Measurements from ENCODE around the gene DDIT4.
"Not testable (repeated sequence)": the region's sequence is repeated elsewhere in the genome, so short reads cannot be mapped to it uniquely, and the experiment has no call there.

DDIT4 gene

GRCh38 chr10:72248468-72249151 is 25.1 kb upstream of the DDIT4 start:
- peak overlapping the region; percentile 97 for H3K27ac ChIP-seq
- DNase-seq (ENCODE audit: low read depth, low spot score), result no peak

- DNase-seq (ENCODE audit: low read depth, low spot score), result not testable (repeated sequence)
- peak overlapping the region; percentile 97 for H3K27ac ChIP-seq
Observed at GRCh38 chr10:72249176-72249862, 24.4 kb upstream of the DDIT4 start.

GRCh38 chr10:72250666-72251065 is 23.1 kb upstream of the DDIT4 start:
- DNase-seq (ENCODE audit: low read depth, low spot score), result no peak
- H3K27ac ChIP-seq, result peak overlapping the region; percentile 15

GRCh38 chr10:72251635-72252034 is 22.1 kb upstream of the DDIT4 start:
- H3K27ac ChIP-seq, result no peak overlapping the region
- no peak for DNase-seq (ENCODE audit: low read depth, low spot score)

GRCh38 chr10:72252972-72253371 is 20.8 kb upstream of the DDIT4 start:
- no peak for DNase-seq (ENCODE audit: low read depth, low spot score)
- H3K27ac ChIP-seq, result peak overlapping the region; percentile 13

GRCh38 chr10:72253578-72253977 is 20.1 kb upstream of the DDIT4 start:
- peak overlapping the region; percentile 13 for H3K27ac ChIP-seq
- DNase-seq (ENCODE audit: low read depth, low spot score), result no peak

GRCh38 chr10:72254813-72255568 is 18.7 kb upstream of the DDIT4 start:
- peak overlapping the region; percentile 62 for H3K27ac ChIP-seq
- DNase-seq (ENCODE audit: low read depth, low spot score), result no peak

- H3K27ac ChIP-seq, result peak overlapping the region; percentile 62
- no peak for DNase-seq (ENCODE audit: low read depth, low spot score)
Observed at GRCh38 chr10:72255977-72256729, 17.6 kb upstream of the DDIT4 start.

- H3K27ac ChIP-seq, result peak overlapping the region; percentile 21
- DNase-seq (ENCODE audit: low read depth, low spot score), result no peak
Observed at GRCh38 chr10:72257051-72257892, 16.5 kb upstream of the DDIT4 start.

- no peak for DNase-seq (ENCODE audit: low read depth, low spot score)
- peak overlapping the region; percentile 96 for H3K27ac ChIP-seq
Observed at GRCh38 chr10:72258617-72259016, 15.1 kb upstream of the DDIT4 start.

GRCh38 chr10:72259491-72260238 is 14.1 kb upstream of the DDIT4 start:
- peak overlapping the region; percentile 96 for H3K27ac ChIP-seq
- no peak for DNase-seq (ENCODE audit: low read depth, low spot score)

GRCh38 chr10:72260239-72260975 is 13.3 kb upstream of the DDIT4 start:
- no peak for DNase-seq (ENCODE audit: low read depth, low spot score)

GRCh38 chr10:72260976-72261783 is 12.5 kb upstream of the DDIT4 start:
- DNase-seq (ENCODE audit: low read depth, low spot score), result no peak
- peak overlapping the region; percentile 96 for H3K27ac ChIP-seq

More at GRCh38 chr10:72260239-72260975, 13.3 kb upstream of the DDIT4 start:
- peak overlapping the region; percentile 96 for H3K27ac ChIP-seq

GRCh38 chr10:72261784-72262404 is 11.8 kb upstream of the DDIT4 start:
- DNase-seq (ENCODE audit: low read depth, low spot score), result no peak
- peak overlapping the region; percentile 96 for H3K27ac ChIP-seq

GRCh38 chr10:72263613-72264241 is 10.0 kb upstream of the DDIT4 start:
- DNase-seq (ENCODE audit: low read depth, low spot score), result peak; percentile 77
- peak overlapping the region; percentile 96 for H3K27ac ChIP-seq

GRCh38 chr10:72264536-72264935 is 9.2 kb upstream of the DDIT4 start:
- peak overlapping the region; percentile 96 for H3K27ac ChIP-seq
- no peak for DNase-seq (ENCODE audit: low read depth, low spot score)

Measured in epithelial cell of prostate (primary cell).